ENCODE measurements around the gene CUEDC1. TPM values are rescaled to one million over a fixed set of nuclear protein-coding genes. Genes with fewer than 3 reads are reported as not detected.

CUEDC1 gene
- total RNA-seq, 2 donors from 2014 or later = 0.15 to 0.56 TPM

DNA sequence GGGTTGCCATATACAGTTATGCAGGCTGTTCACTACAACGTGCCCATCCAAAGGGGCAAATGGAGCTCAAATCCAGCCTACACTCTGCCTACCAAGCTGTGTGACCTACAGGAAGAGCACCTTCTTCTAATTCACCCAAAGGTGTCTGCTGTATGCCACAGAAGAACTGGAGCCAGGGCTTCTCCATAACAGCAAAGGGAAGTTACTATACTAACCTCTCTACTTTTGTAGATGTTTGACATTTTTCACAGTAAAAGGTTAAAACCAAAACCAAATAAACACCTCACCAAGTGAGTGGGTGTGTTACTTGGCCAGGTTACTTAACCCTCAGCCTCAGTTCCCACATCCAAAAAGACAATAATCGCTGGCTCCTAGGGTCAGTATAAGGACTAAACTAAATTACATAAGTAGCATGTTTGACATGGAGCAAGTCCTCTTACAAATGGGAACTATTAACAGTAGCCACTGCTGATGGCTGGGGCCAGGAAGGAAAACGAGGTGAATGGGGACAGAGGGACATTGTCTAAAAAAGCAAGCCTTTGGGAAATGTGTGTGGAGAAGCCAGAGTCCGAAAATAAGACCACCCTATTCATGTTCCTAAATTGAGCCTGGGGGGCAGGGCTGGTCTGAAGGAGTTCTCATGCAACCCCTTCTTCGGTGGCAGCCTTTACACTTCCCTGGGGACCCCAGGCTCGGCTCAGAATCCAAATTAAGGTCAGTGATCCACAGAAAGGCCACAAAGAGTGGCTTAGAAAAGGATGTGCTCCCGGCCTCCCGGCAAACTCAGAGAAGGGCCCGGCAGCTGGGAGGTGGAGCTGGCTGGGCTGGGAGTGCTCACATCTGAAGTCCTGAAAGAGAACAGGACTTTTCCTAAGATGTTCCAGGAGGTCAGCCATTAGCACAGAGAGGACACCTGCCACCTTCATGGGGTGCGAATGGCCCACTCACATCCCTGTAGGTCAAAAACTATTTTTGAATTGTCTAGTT is 13.5 kb downstream of the CUEDC1 start:
- peaks cover 13% of the 10 kb centered on the region for H3K27me3 Mint-ChIP-seq
- no peaks in the 10 kb centered on the region for H3K9me3 Mint-ChIP-seq
- peak overlapping the region; percentile 13 for H3K4me3 Mint-ChIP-seq
- H3K36me3 Mint-ChIP-seq (ENCODE audit: low read depth) = no peaks in the 10 kb centered on the region
- H3K27ac Mint-ChIP-seq = peak overlapping the region; percentile 28
- ATAC-seq (replicated peaks) = peak; percentile 39
- peaks cover 21% of the 10 kb centered on the region for H3K4me1 Mint-ChIP-seq

DNA sequence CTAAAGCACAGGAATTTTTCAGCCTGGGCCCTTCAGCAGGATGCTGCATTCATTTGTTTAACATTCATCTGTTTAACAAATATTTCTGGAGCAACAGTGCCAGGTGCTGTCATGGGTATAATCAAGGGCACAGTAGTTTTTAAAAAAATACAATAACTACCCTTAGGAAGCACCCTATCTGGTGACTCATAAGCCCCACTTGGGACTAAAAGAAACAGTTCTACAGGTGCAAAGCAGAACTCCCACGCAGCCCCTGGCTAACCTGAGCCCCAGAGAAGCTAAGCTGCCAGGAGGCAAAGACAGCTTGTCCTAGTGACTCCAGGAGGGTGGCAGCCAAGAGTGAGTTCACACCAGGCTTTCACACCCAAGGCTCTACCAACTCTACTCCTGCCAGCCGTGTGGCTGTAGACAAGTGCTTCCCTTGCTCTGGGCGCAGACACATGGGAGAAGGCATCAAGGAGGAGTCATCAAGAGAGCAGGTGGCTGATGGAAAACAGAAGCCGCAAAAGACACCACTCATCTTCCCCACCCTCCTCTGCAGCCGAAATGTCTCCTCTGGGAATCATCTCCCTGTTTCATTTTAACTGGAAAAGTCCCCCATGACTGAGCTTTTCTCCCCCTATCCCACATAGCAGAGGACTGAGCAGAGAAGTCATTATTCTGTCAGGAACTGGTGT is 14.4 kb downstream of the CUEDC1 start:
- Mint-ChIP-seq H3K4me3 (peak overlapping the region; percentile 13), H3K27me3 (peaks cover 13% of the 10 kb centered on the region), H3K9me3 (no peaks in the 10 kb centered on the region), H3K36me3 (ENCODE audit: low read depth) (no peaks in the 10 kb centered on the region), H3K27ac (peak overlapping the region; percentile 28), H3K4me1 (peaks cover 18% of the 10 kb centered on the region)
- ATAC-seq (replicated peaks) = peak; percentile 56

GRCh38 chr17:57940231-57940630 is 15.0 kb downstream of the CUEDC1 start:
- Mint-ChIP-seq H3K9me3 (no peaks in the 10 kb centered on the region), H3K36me3 (ENCODE audit: low read depth) (no peaks in the 10 kb centered on the region), H3K27me3 (peaks cover 13% of the 10 kb centered on the region), H3K27ac (no peak overlapping the region), H3K4me3 (no peak overlapping the region), H3K4me1 (peaks cover 18% of the 10 kb centered on the region)
- ATAC-seq (replicated peaks) = no peak

- Mint-ChIP-seq H3K9me3 (no peaks in the 10 kb centered on the region), H3K4me1 (peaks cover 18% of the 10 kb centered on the region), H3K27me3 (peaks cover 13% of the 10 kb centered on the region), H3K36me3 (ENCODE audit: low read depth) (no peaks in the 10 kb centered on the region), H3K4me3 (no peak overlapping the region), H3K27ac (no peak overlapping the region)
- peak; percentile 39 for ATAC-seq (replicated peaks)
Observed at GRCh38 chr17:57939797-57940196, 15.4 kb downstream of the CUEDC1 start.

DNA sequence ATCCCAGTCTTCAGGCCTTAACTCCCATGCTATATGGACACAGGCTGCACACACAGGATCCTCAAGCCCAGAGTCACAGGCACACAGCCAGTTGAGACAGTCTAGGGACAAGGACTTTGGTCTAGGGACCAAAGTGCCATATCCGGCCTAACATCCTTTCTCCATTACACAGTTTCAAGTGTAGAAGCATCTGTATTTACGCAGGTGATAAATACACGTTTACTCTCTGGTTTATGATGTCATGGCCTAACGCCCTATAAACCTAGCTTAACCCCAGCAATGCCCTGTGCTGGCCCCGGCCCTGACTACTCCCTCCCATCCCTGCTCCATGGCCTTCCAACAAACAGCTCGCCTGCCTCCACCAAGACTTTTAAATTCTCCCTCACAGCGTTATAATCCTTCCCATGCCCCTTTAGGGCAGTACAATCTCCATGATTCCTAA is 17.1 kb downstream of the CUEDC1 start:
- no peak for ATAC-seq (replicated peaks)
- peaks cover 10% of the 10 kb centered on the region for H3K27me3 Mint-ChIP-seq
- H3K4me1 Mint-ChIP-seq = peaks cover 18% of the 10 kb centered on the region
- no peak overlapping the region for H3K27ac Mint-ChIP-seq
- no peak overlapping the region for H3K4me3 Mint-ChIP-seq
- no peaks in the 10 kb centered on the region for H3K9me3 Mint-ChIP-seq
- H3K36me3 Mint-ChIP-seq (ENCODE audit: low read depth) = no peaks in the 10 kb centered on the region

GRCh38 chr17:57937492-57937891 is 17.7 kb downstream of the CUEDC1 start:
- Mint-ChIP-seq H3K9me3 (no peaks in the 10 kb centered on the region), H3K36me3 (ENCODE audit: low read depth) (no peaks in the 10 kb centered on the region), H3K27ac (no peak overlapping the region), H3K4me3 (no peak overlapping the region), H3K4me1 (peaks cover 18% of the 10 kb centered on the region), H3K27me3 (peaks cover 10% of the 10 kb centered on the region)
- ATAC-seq (replicated peaks) = no peak

DNA sequence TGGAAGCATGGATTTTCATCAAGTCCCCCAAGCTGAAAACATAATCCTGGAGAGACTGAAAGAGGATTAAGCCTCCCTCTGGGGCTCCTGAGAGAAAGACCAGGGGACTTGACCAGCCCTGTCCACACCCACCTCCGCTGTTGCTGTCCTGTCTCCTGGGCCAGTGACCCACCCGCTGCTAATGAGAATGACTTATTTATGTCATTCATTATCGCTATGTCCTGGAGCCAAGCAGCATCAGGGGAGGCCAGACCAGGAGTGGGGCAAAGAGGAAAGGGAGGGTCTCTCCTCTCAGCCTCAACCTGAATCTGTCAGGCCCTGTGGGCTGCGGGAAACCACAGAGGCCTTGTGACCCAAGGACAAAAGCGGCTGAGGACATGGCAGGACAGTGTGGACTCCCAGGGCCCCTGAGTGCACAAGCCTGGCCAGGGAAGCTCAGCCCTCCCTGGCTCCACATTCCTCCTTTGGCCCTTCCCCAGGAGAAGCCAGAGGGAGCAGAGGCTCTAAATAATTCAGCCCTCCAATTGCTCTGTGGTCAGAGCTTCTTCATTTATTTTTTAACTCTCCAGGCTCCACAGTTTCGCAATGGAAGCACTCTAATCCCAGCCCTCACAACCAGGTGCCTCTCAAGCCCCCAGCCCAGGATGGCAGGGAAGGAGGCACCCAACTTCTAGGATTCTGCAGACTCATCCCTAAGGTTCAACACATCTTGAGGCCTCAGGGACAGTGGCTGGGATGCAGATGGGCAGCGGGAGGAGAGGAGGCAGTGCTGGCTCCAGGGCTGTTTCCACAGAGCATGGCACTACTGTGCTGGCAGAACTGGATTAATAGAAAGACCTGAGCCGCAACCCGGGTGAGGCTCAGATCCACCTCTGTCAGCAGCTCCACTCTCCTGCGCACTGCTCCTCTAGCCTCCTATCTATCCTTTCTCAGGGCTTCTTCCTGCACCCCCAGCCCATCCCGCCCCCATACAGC is 19.1 kb downstream of the CUEDC1 start:
- no peak overlapping the region for H3K27ac Mint-ChIP-seq
- peaks cover 11% of the 10 kb centered on the region for H3K27me3 Mint-ChIP-seq
- peaks cover 12% of the 10 kb centered on the region for H3K4me1 Mint-ChIP-seq
- no peaks in the 10 kb centered on the region for H3K36me3 Mint-ChIP-seq (ENCODE audit: low read depth)
- ATAC-seq (replicated peaks) = no peak
- H3K9me3 Mint-ChIP-seq = no peaks in the 10 kb centered on the region
- H3K4me3 Mint-ChIP-seq = no peak overlapping the region

GRCh38 chr17:57931488-57932137 is 23.6 kb downstream of the CUEDC1 start:
- Mint-ChIP-seq H3K27ac (no peak overlapping the region), H3K4me1 (no peaks in the 10 kb centered on the region), H3K4me3 (no peak overlapping the region)

DNA sequence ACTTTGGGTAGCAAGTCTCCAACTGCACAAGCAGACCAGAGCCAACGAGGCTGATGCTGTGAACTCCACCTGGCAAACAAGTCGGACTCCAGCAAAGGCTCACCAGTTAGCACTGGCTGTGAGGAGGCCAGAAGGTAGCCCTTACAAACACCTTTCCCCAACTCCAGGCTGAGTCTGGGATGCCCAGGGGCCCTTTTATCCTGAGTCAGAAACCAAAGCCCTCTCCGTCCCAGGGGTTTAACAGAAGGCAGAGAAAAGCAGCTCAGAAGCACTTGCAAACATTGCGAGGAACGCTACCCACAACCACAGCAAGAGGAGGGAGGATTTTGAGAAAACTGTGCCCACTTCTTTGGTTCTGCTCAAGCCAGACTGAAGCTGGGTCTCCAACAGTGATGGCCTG is 25.0 kb downstream of the CUEDC1 start:
- no peaks in the 10 kb centered on the region for H3K9me3 Mint-ChIP-seq
- no peaks in the 10 kb centered on the region for H3K4me1 Mint-ChIP-seq
- no peak overlapping the region for H3K27ac Mint-ChIP-seq
- ATAC-seq (replicated peaks) = no peak
- no peak overlapping the region for H3K4me3 Mint-ChIP-seq
- H3K36me3 Mint-ChIP-seq (ENCODE audit: low read depth) = no peaks in the 10 kb centered on the region
- peaks cover 15% of the 10 kb centered on the region for H3K27me3 Mint-ChIP-seq

More at GRCh38 chr17:57931488-57932137, 23.6 kb downstream of the CUEDC1 start:
- no peak for ATAC-seq (replicated peaks)
- peaks cover 8% of the 10 kb centered on the region for H3K27me3 Mint-ChIP-seq
- H3K36me3 Mint-ChIP-seq (ENCODE audit: low read depth) = no peaks in the 10 kb centered on the region
- no peaks in the 10 kb centered on the region for H3K9me3 Mint-ChIP-seq

DNA sequence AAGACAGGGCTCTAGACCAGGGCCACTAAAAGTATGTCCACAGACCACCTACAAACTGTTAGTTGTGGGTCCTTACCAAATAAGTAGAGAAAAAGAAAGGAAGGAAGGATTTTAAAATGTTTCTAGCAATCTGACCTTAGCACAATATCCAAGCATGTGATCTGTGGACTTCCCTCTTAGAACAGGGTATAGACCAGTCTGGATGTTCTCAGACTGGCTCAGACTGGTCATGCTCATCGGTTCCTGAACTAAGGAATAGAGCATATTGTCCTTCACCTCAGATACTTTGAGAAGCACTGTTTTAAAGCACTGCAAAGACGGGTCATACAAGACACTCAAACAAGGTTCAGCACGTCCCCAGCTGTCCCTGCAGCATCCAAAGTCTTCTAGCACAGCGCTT is 25.8 kb downstream of the CUEDC1 start:
- no peak overlapping the region for H3K4me3 Mint-ChIP-seq
- H3K4me1 Mint-ChIP-seq = no peaks in the 10 kb centered on the region
- H3K9me3 Mint-ChIP-seq = no peaks in the 10 kb centered on the region
- H3K27me3 Mint-ChIP-seq = peaks cover 15% of the 10 kb centered on the region
- no peak for ATAC-seq (replicated peaks)
- H3K27ac Mint-ChIP-seq = no peak overlapping the region
- no peaks in the 10 kb centered on the region for H3K36me3 Mint-ChIP-seq (ENCODE audit: low read depth)

DNA sequence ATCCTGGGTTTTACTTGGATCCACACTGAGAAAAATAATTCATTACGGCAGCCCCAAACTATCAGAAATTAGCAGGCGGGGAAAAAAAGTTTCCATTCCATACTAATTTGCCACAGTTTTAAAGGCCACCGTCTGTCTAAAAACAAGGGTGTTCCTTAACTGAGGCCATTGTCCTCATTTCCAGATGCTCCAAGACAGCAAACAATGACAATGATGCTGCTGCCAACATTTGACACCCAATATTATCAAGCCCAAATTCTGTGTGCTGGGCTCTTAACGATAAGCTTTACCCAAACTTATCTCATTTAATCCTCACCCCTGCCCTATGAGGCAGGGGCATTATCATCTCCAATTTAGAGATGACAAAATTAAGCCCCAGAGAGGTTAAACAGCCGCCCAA is 26.3 kb downstream of the CUEDC1 start:
- Mint-ChIP-seq H3K9me3 (no peaks in the 10 kb centered on the region), H3K27ac (no peak overlapping the region), H3K36me3 (ENCODE audit: low read depth) (no peaks in the 10 kb centered on the region), H3K4me1 (no peaks in the 10 kb centered on the region), H3K4me3 (no peak overlapping the region), H3K27me3 (peaks cover 15% of the 10 kb centered on the region)
- ATAC-seq (replicated peaks) = no peak

DNA sequence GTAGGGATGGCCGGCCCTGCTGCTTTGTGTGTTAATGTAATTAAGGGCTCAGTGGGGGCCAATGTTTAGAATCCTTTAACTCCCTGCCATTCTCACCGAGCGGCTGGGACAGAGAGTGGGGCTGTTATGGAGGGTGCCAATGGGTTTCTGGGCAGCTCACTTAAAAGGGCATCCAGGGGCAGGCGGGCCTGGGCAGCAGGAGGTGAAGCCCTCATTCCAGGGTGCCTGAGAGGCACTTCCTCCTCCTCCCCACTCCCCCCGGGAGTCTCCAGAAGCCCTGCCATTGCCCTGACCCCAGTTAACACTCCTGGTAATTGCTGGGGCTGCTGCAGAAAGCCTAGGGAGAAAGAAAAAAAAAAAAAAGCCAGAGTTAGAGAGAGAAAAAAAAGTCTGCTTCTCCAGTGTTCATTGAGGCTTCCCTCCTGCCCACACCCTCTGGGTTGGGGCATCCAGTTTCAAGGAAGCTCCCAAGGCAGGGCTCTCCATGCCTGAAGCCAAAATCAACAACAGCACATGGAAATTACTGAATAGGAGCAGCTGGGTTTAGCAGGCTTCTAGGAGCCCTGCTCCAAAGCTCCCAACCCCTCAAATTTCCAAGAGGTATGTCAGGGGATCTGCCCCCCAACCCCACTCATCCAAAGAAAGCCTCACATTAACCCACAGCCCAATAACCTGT is 28.0 kb downstream of the CUEDC1 start:
- Mint-ChIP-seq H3K27me3 (peaks cover 15% of the 10 kb centered on the region), H3K4me1 (no peaks in the 10 kb centered on the region), H3K36me3 (ENCODE audit: low read depth) (no peaks in the 10 kb centered on the region), H3K9me3 (no peaks in the 10 kb centered on the region), H3K27ac (no peak overlapping the region), H3K4me3 (no peak overlapping the region)
- no peak for ATAC-seq (replicated peaks)

DNA sequence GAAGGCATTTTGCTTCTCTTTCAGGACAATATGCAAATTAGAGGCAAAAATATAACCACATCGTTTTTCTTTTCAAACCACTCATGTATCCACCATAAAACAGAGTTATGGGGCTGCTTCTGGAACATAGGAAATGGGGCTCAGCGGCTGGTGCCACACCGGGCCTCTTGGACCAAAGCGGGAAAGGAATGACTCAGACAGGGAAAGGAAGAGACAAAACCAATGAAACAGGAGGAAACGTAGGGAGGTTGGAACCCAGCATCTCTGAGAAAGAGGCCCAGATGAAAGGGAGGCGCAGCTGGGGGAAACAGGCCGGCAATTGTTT is 28.5 kb downstream of the CUEDC1 start:
- H3K36me3 Mint-ChIP-seq (ENCODE audit: low read depth) = no peaks in the 10 kb centered on the region
- ATAC-seq (replicated peaks) = no peak
- H3K4me3 Mint-ChIP-seq = no peak overlapping the region
- H3K27me3 Mint-ChIP-seq = peaks cover 15% of the 10 kb centered on the region
- no peaks in the 10 kb centered on the region for H3K9me3 Mint-ChIP-seq
- no peaks in the 10 kb centered on the region for H3K4me1 Mint-ChIP-seq
- no peak overlapping the region for H3K27ac Mint-ChIP-seq
